Measurements from ENCODE around the gene CEP192.
A peak's percentile ranks its signal among the peaks of the same experiment; 100 is the strongest.
"Not testable (repeated sequence)": the region's sequence is repeated elsewhere in the genome, so short reads cannot be mapped to it uniquely, and the experiment has no call there.

Gene CEP192

DNA sequence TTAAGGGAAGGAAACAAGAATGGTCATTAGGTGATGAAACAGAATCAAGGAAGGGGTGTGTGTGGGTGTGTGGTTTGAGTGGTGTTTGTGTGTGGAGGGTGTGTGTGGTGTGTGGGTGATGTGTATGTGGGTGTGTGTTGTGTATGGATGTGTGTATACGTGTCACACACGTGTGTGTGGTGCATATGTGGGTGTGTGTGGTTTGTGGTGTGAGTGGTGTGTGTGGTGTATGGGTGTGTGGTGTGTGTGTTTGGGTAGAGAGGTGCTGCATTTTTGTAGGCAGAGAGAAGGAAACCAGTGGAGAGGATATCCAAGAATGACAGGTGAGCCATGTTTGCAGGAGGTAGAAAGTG lies 1.1 kb upstream of the CEP192 start:
- no peak for DNase-seq

DNA sequence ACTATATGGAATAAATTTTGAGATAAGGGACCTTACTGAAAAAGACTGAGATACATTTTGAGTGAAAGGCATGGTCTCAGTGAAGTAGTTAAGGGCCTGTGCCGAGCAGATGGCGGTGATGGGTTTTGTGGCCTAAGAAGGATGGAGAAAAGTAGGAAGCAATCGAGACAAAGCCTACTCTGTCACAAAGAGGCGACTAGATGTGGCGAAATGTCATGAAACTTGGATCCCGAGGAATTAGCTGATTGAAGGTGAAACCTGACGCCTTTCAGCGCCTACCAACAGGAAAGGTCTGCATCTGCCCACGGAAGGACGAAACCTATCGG lies 558 bp upstream of the CEP192 start:
- no peak for DNase-seq

DNA sequence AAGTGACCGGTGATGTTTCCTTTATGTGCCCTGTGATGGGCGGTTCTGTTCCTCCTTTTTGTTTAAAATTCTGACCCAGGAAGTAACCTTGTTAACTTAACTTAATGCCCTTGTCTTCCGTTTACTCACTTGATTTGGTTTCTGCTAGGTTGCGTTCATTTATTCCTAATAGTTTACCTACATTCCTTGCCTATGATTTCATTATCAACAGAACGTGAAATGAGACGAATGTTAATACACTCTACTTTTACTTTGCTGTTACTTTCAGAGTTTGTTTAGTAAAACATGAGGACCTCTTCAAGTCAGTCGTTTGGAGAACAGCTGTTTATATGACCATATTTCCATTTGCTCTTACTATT lies 638 bp downstream of the CEP192 start:
- no peak for DNase-seq

DNA sequence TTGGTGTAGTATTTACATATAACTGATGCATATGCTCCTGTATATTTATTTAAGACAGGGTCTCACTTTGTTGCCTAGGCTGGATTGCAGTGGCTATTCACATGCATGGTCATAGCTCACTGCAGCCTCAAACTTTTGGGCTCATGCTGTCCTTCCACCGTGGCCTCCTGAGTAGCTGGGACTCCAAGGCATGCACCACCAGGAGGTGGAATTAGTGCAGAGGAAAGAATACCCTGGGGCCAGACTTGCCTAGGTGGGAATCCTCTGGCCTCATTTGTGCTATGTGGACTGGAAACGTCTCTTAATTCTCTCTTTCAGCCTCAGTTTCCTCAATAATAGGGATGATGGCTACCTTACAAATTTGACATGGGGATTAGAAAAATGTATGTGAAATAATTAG lies 2.3 kb downstream of the CEP192 start:
- no peak for DNase-seq

DNA sequence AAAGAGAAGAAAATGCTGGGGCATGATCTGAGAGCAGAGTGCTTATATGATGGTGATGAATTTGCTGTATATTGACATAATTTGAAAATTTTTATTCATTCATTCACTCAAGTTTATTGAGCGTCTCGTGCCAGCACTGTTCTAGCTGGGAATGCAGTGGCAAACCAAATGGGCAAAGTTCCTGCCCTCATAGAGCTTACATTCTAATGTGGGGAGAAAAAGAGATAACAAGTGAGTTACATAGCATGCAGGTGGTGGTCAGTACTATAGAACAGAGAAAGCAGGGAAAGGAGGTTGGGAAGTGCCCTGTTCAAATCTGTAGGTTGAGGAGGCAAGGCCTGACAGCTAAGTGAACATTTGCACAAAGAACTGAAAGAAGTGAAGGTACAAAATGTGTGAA lies 4.3 kb downstream of the CEP192 start:
- DNase-seq = no peak

DNA sequence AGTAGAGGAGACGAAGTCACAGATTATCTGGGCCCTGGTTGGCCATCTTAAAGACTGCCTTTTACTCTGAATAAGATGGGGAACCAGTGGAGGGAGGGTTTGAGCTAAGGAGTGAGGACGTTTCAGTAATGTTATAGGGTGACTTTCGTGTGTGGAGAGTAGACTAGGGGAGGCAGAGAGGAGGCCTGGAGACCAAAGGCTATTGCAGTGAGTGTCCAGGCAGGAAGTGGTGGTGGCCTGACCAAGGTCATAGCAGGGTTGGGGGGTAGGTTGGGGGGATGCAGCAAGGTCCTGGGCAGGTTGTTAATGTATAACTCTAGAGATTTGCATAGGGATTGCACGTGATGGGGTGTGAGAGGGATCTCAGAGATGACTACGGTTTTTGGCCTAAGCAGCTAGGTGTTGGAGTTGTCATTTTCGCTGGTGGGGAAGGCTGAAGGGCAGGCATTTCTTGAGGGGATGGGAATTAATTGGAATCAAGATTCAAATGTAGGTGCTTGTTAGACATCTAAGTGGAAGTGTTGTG lies 4.9 kb downstream of the CEP192 start:
- DNase-seq = no peak

DNA sequence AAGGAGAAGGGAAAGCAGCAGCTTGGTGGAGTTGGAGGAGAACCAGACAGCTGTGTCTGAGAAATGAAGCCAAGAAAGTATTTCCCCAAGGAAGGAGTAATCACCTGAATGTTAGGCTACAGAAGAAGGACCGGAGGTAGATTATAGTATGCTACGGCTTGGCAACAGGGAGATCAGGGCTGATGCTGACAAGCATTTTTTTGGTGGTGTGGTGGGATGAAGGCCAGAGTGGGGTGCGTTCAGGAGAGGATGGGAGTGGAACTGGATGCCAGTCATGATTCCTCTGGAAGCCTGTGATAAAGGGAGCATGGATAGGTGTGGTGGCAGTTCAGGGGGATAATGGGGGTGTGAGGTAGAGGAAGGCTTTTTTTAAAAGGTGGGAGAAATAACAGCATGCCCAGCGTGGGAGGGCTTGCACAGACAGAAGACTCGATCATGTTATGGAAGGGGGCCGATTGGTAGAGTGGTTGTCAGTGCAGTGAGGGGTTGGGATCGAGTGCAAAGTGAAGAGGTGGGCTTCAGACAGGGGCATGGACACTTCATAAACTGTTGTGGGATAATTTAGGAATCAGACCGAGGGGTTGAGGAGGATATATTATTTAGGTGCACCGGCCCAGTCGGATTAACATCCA lies 5.6 kb downstream of the CEP192 start:
- no peak for DNase-seq

DNA sequence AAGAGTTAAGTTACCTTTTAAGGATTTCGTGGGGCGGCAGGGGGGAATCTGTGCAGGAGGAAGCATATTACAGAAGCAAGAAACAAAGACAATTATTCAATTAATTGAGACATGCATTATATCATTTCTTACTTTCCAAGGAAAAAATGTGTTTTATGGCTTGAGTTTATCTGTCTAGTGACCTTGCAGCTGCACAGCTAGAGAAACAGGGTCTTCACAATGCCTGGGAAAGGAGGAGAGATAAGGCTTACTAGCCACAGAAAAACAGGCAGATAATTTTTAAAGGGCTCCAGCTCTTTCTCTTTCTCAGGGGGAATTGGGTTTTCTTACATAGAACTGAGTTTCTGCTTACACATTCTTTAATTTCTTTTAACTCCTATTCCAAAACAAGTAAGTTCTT lies 6.2 kb downstream of the CEP192 start:
- DNase-seq = not testable (repeated sequence)

DNA sequence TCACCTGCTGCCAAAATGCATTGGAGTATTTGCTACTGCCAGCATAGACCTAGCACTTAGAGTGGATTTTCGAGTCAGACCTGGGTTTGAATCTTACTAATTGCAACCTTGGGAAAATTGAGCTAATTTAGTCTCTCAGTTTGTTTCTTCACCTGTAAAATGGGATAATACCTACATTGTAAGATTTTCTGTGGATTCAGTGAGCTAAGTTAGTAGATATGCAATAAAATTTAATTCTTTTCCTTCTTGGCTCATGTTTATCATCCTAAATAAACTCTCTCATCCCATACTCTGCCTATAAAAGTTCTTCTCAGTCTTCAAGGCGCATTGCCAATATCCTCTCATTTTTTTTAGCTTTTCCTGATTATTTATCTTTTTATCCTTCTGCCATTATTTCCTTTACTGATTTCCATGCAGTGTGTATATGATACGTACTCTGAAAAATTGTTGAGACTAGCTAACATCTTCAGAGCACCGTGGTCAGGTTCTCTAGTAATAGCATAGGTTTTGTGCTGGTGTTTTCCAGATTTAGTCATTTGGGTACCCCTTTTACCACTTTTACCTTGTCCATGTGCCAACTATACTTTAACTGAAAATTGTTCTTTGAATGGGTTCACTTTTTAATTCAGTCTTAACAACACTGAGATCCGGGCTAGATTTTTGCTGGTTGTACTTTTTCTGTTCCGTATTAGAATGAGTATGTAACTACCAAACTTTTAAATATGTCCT lies 7.3 kb downstream of the CEP192 start:
- DNase-seq = no peak

DNA sequence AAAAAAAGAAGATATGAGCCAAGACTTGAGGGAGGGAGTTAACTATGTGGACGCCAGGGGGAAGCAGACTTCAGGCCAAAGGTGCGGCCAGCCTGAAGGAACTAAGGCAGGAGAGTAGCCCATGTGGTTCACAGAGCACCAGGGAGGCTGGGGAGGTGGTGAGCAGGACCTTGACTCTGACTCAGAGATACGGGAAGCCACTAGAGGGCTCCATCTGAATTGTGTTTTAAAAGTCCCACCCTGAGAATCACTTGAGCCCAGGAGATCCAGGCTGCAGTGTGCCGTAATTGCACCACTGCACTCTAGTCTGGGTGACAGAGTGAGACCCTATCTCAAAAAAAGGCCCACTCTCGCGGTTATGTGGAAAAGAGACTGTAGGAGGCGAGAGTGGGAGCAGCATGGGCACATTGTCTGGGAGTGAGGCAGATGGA lies 12.3 kb downstream of the CEP192 start:
- DNase-seq = peak in 1 of 51 donors; percentile 20

DNA sequence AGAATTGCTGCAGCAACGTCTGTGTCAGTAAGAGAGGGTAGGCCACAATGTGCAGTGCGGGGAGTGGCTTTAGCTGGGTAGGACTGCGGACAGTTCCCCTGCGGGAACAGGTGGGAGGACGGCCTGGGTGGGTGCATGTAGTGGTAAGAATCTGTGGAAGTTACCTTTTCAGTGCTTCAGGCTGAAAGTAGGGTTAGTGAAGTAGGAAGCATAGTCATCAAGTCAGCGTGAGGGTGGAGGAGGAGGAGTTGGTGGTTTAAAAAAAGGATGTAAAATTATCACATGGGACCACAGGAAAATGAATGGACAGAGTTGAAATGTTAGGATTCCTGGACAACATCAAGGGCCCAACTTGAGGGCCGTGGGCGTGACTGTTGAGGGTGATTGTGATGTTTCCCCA lies 13.2 kb downstream of the CEP192 start:
- no peak for DNase-seq

DNA sequence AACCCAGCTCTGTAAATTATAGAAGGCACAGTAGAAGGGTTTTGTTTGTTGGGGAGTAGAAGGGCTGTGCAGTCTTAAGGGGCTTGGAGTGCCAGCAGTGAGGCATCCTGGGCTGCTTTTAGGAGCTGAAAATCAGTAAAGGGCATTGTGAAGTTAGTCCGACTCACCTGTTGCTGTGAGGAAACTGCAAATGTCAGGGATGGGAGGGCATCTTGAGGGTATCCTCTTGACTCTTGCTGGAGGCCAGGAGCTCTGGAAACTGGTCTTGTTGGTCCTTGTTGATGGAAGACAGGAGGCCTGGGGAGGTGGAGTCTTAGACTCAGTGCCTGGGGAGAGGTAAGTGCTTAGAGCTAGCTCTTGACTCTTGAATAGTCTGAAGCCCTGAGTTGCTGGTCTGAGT lies 14.1 kb downstream of the CEP192 start:
- DNase-seq = no peak

DNA sequence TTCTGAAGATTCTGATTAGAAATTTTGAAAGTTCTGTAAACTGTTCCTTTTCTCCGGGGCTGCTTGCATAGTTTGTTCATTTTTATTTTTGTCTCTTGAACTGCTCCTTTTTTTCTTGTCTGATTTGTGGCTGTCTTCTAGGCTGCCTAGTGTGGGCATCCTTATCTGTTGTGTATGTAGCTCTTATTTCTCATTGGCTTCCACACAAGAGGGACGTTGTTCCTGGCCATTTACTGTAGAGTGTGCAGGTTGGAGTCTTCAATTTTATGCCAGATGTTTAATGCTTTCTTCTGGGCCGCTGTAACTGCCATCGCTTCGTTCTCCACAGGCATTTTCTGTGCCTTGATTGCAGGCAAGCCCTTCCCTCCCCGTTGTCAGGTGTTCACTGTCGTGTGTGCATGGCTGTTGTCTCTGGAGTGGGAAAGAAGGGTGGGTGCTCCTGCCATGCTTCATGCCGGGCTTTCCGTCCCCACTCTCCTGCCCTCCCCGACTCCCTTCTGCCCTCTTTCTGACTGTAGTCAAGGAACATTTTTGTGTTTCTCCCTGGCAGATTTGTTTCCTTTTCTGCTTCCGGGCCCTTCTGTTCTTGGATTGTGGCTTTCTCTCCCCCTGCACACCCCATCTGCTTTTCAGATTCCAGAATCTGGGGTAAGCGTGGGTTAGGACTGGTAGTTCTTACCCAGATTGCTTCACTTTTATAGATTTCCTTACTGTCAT lies 15.5 kb downstream of the CEP192 start:
- no peak for DNase-seq

DNA sequence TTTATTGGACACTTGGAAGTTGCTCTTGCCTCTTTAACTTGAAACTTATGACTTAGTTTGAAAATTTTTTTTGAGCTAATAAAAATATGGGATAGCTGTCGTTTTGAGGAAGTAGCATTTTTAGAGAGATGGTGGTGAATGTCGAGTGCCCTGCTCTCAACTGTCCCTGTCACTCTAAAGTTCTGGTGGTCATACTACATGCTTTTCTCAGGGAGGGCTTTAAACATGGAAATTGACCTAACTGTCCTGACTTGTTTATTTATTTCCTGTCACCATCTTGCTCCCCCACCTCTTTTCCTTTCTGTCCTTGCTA lies 16.0 kb downstream of the CEP192 start:
- no peak for DNase-seq

DNA sequence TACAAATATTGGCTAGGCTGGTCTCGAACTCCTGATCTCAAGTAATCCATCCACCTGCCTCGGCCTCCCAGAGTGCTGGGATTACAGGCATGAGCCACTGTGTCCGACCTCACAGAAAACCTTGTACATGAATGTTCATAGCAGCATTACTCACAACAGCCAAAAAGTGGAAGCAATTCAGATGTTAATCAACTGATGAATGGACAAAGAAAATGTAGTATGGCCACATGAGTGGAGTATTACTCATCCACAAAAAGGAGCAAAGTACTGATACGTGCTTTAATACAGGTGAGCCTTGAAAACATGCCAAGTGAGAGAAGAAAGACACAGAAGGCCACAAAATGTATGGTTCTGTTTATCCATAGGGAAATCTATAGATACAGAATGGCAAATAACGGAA lies 20.6 kb downstream of the CEP192 start:
- no peak for DNase-seq

DNA sequence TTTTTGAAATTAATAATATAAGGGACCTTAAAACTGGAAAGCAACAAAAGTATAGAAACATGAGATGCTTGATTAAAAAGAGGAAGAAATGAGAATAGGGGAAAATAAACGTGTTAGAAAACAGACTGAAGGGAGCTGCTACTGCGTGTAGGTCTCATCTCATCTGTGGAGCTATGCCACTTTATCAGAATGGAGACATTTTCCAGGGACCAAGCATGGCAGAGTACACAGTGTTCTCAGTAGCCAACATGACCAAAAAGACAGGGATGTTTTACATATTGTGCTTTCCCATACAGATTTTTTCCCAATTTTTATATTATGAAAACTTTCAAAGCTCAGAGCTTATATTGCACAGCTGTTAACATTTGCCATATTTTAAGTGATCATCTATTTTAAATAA lies 23.1 kb downstream of the CEP192 start:
- no peak for DNase-seq

DNA sequence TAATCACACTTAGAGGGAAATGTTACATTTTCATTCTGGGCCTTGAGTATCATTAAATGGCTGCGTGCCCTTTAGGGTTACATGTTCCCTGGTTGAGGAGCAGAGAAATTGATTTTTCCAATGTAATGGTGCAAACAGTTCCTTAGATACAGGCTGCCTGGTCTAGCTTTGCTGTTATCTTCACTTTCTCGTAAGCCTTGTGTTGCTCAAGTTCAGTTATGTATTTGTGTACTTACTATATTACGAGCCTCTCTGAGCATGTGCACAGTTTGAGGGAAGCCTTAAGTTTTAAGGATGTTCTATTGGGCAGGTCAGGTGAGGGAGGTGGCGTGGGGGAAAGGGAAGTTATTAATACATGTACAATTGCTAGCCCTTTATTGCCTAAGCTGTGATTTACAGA lies 23.7 kb downstream of the CEP192 start:
- no peak for DNase-seq

DNA sequence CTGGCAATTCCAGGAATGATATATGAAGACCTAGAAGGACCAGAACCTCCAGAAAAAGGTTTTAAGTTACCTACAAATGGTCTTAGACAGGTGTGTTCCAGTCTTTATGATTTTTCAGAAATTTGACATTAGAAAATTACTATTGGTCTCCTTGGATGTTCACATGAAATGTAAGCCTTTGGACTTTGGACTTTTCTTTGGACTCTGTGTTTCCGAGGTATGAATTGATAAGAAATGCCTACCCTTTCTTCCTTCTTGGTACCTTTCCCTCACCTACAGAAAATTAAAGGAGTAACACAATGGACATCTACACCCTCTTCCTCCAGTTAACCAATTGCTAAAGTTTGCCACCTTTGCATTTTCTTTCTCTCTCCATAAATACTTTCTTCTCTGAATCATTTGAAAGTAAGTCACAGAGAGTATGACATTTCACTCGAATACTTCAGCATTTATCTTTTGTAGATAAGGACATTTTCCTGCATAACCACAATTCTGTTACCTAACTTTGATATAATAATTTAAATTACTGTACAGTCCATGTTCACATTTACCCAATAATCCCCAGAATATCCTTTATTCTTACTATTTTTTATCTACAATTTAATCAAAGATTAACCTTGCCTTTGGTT lies 26.2 kb downstream of the CEP192 start:
- DNase-seq = no peak

DNA sequence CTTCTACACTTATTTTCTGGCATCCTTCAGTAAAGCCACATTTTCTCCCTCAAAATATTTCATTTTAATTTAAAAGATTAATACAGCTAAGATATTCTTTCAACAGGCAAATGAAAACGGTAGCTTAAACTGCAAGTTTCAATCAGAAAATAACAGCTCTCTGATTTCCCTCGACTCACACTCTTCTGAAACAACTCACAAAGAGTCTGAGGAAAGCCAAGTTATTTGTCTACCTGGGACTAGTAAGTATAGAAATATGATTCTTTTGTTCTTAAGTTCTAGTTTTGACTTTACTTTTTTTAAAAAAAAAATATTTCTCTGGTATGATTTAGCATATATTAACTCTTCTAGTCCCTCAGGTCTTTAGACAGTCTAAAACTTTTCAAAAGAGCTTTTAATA lies 27.2 kb downstream of the CEP192 start:
- no peak for DNase-seq

DNA sequence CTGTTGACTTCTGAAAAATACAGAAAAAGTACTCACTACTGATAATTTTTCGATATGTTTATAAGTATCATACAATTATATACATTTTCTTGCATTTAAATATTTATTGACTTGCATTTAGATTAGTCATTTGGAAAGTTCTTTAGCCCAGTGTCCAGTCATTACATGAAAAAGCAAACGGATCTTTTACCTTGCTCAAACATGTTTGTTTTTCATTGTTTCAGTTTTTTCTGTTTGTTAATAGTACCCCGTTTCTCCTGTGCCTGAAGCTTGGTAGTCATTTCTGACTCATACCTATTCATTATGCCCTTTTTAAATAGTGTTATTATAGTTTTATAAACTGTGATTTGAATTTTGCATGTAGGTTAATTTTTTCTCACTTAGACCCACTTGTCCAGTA lies 28.1 kb downstream of the CEP192 start:
- DNase-seq = no peak

DNA sequence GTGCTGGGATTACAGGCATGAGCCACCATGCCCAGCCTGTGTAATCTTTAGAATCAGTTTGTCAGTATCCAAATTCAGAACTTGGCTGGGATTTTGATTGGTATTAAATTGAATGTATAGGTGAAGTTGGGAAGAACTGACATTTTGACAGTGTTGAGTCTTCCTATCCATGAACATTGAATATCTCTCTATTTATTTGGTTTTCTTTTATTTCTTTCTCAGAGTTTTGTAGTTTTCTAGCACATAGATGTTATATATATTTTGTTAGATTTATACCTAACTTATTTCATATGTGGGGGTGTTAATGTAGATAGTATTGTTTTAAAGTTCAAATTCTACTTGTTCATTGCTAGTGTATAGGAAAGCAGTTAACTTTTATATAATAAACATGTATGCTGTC lies 31.5 kb downstream of the CEP192 start:
- no peak for DNase-seq

DNA sequence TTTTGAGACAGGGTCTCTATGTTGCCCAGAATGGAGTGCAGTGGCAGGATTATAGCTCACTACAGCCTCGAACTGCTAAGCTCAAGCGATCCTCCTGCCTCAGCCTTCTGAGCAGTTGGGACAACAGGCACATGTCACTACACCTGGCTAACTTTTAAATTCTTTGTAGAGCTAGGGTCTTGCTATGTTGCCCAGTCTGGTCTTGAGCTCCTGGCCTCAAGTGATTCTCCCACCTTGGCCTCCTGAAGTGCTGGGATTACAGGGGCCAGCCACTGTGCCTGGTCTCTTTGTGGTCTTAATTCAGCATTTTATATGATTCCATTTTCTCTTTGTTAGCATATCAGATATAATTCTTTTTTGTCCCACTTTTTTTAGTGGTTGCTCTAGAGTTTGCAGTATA lies 34.1 kb downstream of the CEP192 start:
- no peak for DNase-seq

All from hypothalamus (tissue), 51 donors.